Measurements from ENCODE around the gene UNC5B. TPM values are rescaled to one million over a fixed set of nuclear protein-coding genes. Genes with fewer than 3 reads are reported as not detected.
"Not testable (repeated sequence)": the region's sequence is repeated elsewhere in the genome, so short reads cannot be mapped to it uniquely, and the experiment has no call there.

Gene UNC5B
- total RNA-seq, 1 experiment from 2014 or later: 7.1 TPM

GRCh38 chr10:71282323-71282680 is 69.9 kb downstream of the UNC5B start:
- no peak for DNase-seq (ENCODE audit: low spot score)

- DNase-seq (ENCODE audit: low spot score): no peak
Measured at GRCh38 chr10:71283410-71283809, 71.0 kb downstream of the UNC5B start.

GRCh38 chr10:71283876-71284275 is 71.5 kb downstream of the UNC5B start:
- DNase-seq (ENCODE audit: low spot score): no peak

GRCh38 chr10:71284544-71285179 is 72.3 kb downstream of the UNC5B start:
- no peak for DNase-seq (ENCODE audit: low spot score)

GRCh38 chr10:71285180-71285545 is 72.8 kb downstream of the UNC5B start:
- DNase-seq (ENCODE audit: low spot score): peak; percentile 35

- DNase-seq (ENCODE audit: low spot score): no peak
Measured at GRCh38 chr10:71285986-71286385, 73.6 kb downstream of the UNC5B start.

GRCh38 chr10:71286521-71287294 is 74.3 kb downstream of the UNC5B start:
- DNase-seq (ENCODE audit: low spot score): no peak

GRCh38 chr10:71287456-71287855 is 75.1 kb downstream of the UNC5B start:
- DNase-seq (ENCODE audit: low spot score): no peak

GRCh38 chr10:71288461-71288860 is 76.1 kb downstream of the UNC5B start:
- DNase-seq (ENCODE audit: low spot score): no peak

- DNase-seq (ENCODE audit: low spot score): no peak
Measured at GRCh38 chr10:71289421-71290130, 77.2 kb downstream of the UNC5B start.

- no peak for DNase-seq (ENCODE audit: low spot score)
Measured at GRCh38 chr10:71290331-71290730, 78.0 kb downstream of the UNC5B start.

- DNase-seq (ENCODE audit: low spot score): no peak
Measured at GRCh38 chr10:71290806-71291527, 78.6 kb downstream of the UNC5B start.

GRCh38 chr10:71291528-71291900 is 79.1 kb downstream of the UNC5B start:
- no peak for DNase-seq (ENCODE audit: low spot score)

GRCh38 chr10:71292624-71293445 is 80.5 kb downstream of the UNC5B start:
- DNase-seq (ENCODE audit: low spot score): no peak

GRCh38 chr10:71293446-71294084 is 81.2 kb downstream of the UNC5B start:
- DNase-seq (ENCODE audit: low spot score): no peak

GRCh38 chr10:71294091-71294561 is 81.8 kb downstream of the UNC5B start:
- no peak for DNase-seq (ENCODE audit: low spot score)

- DNase-seq (ENCODE audit: low spot score): no peak
Measured at GRCh38 chr10:71294856-71295255, 82.5 kb downstream of the UNC5B start.

GRCh38 chr10:71295641-71296040 is 83.3 kb downstream of the UNC5B start:
- no peak for DNase-seq (ENCODE audit: low spot score)

GRCh38 chr10:71296086-71296485 is 83.7 kb downstream of the UNC5B start:
- no peak for DNase-seq (ENCODE audit: low spot score)

- not testable (repeated sequence) for DNase-seq (ENCODE audit: low spot score)
Measured at GRCh38 chr10:71296811-71297210, 84.4 kb downstream of the UNC5B start.

GRCh38 chr10:71297343-71297742 is 85.0 kb downstream of the UNC5B start:
- no peak for DNase-seq (ENCODE audit: low spot score)

All from H4 (cell line).